ENCODE data around the gene PIK3CB.
A peak's percentile ranks its signal among the peaks of the same experiment; 100 is the strongest.
"Not testable (repeated sequence)": the region's sequence is repeated elsewhere in the genome, so short reads cannot be mapped to it uniquely, and the experiment has no call there.

PIK3CB gene

GRCh38 chr3:138688871-138689299 lies 145.8 kb downstream of the PIK3CB start:
- in situ Hi-C loops (cut with MboI; ENCODE audit: low sequenced_read_pairs, unreplicated experiment), result loop anchor here (10.0 kb wide), 1 partner anchor 94 kb away; the partner anchor contains the start of gene CEP70
- no peak for TF ChIP-seq CTCF (IDR thresholded peaks at IDR 0.05; ENCODE audit: borderline replicate concordance, control extremely low read depth, extremely low read depth, insufficient read depth, missing control alignments)
- DNase-seq (ENCODE audit: low spot score), result no peak

- TF ChIP-seq CTCF (IDR thresholded peaks at IDR 0.05; ENCODE audit: borderline replicate concordance, control extremely low read depth, extremely low read depth, insufficient read depth, missing control alignments), result no peak
- DNase-seq (ENCODE audit: low spot score), result no peak
- in situ Hi-C loops (cut with MboI; ENCODE audit: low sequenced_read_pairs, unreplicated experiment), result loop anchor here (10.0 kb wide), 1 partner anchor 92 kb away; the partner anchor contains the start of gene CEP70
Observed at GRCh38 chr3:138687236-138687635, 147.5 kb downstream of the PIK3CB start.

GRCh38 chr3:138686771-138687221 lies 147.9 kb downstream of the PIK3CB start:
- no peak for TF ChIP-seq CTCF (IDR thresholded peaks at IDR 0.05; ENCODE audit: borderline replicate concordance, control extremely low read depth, extremely low read depth, insufficient read depth, missing control alignments)
- DNase-seq (ENCODE audit: low spot score), result peak; percentile 54
- in situ Hi-C loops (cut with MboI; ENCODE audit: low sequenced_read_pairs, unreplicated experiment), result loop anchor here (10.0 kb wide), 1 partner anchor 92 kb away; the partner anchor contains the start of gene CEP70

GRCh38 chr3:138684396-138684795 lies 150.3 kb downstream of the PIK3CB start:
- in situ Hi-C loops (cut with MboI; ENCODE audit: low sequenced_read_pairs, unreplicated experiment), result loop anchor here (10.0 kb wide), 1 partner anchor 90 kb away; the partner anchor contains the start of gene CEP70
- no peak for DNase-seq (ENCODE audit: low spot score)
- no peak for TF ChIP-seq CTCF (IDR thresholded peaks at IDR 0.05; ENCODE audit: borderline replicate concordance, control extremely low read depth, extremely low read depth, insufficient read depth, missing control alignments)

- TF ChIP-seq CTCF (IDR thresholded peaks at IDR 0.05; ENCODE audit: borderline replicate concordance, control extremely low read depth, extremely low read depth, insufficient read depth, missing control alignments), result no peak
- in situ Hi-C loops (cut with MboI; ENCODE audit: low sequenced_read_pairs, unreplicated experiment), result loop anchor here (10.0 kb wide), 1 partner anchor 88 kb away; the partner anchor contains the start of gene CEP70
- DNase-seq (ENCODE audit: low spot score), result no peak
Observed at GRCh38 chr3:138682648-138683047, 152.1 kb downstream of the PIK3CB start.

- in situ Hi-C loops (cut with MboI; ENCODE audit: low sequenced_read_pairs, unreplicated experiment), result loop anchor here (10.0 kb wide), 1 partner anchor 87 kb away; the partner anchor contains the start of gene CEP70
- no peak for DNase-seq (ENCODE audit: low spot score)
- no peak for TF ChIP-seq CTCF (IDR thresholded peaks at IDR 0.05; ENCODE audit: borderline replicate concordance, control extremely low read depth, extremely low read depth, insufficient read depth, missing control alignments)
Observed at GRCh38 chr3:138681463-138682220, 153.1 kb downstream of the PIK3CB start.

- in situ Hi-C loops (cut with MboI; ENCODE audit: low sequenced_read_pairs, unreplicated experiment), result loop anchor here (10.0 kb wide), 1 partner anchor 86 kb away; the partner anchor contains the start of gene CEP70
- DNase-seq (ENCODE audit: low spot score), result not testable (repeated sequence)
Observed at GRCh38 chr3:138680974-138681373, 153.8 kb downstream of the PIK3CB start.

Data from GM13976 (cell line).